Measurements from ENCODE around the gene DRAM2.
"Not testable (repeated sequence)": the region's sequence is repeated elsewhere in the genome, so short reads cannot be mapped to it uniquely, and the experiment has no call there.

The DRAM2 gene

GRCh38 chr1:111104981-111105380 lies 34.9 kb downstream of the DRAM2 start:
- no peak overlapping the region for H3K9ac ChIP-seq (ENCODE audit: low read depth, low read length)
- H3K27ac ChIP-seq (ENCODE audit: low read depth, low read length), result no peak overlapping the region
- H3K4me3 ChIP-seq (ENCODE audit: low read depth, low read length), result no peak overlapping the region
- H3K4me1 ChIP-seq (ENCODE audit: control insufficient read depth, insufficient read depth, low read length), result no peaks in the 10 kb centered on the region
- no peaks in the 10 kb centered on the region for H3K27me3 ChIP-seq (ENCODE audit: control insufficient read depth, insufficient read depth, low read length)
- peaks cover 14% of the 10 kb centered on the region for H3K9me3 ChIP-seq (ENCODE audit: control insufficient read depth, insufficient read depth, low read length)
- no peaks in the 10 kb centered on the region for H3K36me3 ChIP-seq (ENCODE audit: control insufficient read depth, insufficient read depth, low read length)

GRCh38 chr1:111101854-111102642 lies 37.8 kb downstream of the DRAM2 start:
- H3K4me1 ChIP-seq (ENCODE audit: control insufficient read depth, insufficient read depth, low read length), result no peaks in the 10 kb centered on the region
- H3K4me3 ChIP-seq (ENCODE audit: low read depth, low read length), result no peak overlapping the region
- no peak overlapping the region for H3K9ac ChIP-seq (ENCODE audit: low read depth, low read length)
- peaks cover 36% of the 10 kb centered on the region for H3K9me3 ChIP-seq (ENCODE audit: control insufficient read depth, insufficient read depth, low read length)
- H3K27me3 ChIP-seq (ENCODE audit: control insufficient read depth, insufficient read depth, low read length), result no peaks in the 10 kb centered on the region
- no peaks in the 10 kb centered on the region for H3K36me3 ChIP-seq (ENCODE audit: control insufficient read depth, insufficient read depth, low read length)
- H3K27ac ChIP-seq (ENCODE audit: low read depth, low read length), result no peak overlapping the region

- no peaks in the 10 kb centered on the region for H3K27me3 ChIP-seq (ENCODE audit: control insufficient read depth, insufficient read depth, low read length)
- no peak overlapping the region for H3K4me3 ChIP-seq (ENCODE audit: low read depth, low read length)
These were observed 40.6 kb downstream of the DRAM2 start for GRCh38 chr1:111099289-111099688.

GRCh38 chr1:111097356-111098099 lies 42.4 kb downstream of the DRAM2 start:
- Histone ChIP-seq H3K4me3 (ENCODE audit: low read depth, low read length) (no peak overlapping the region), H3K9ac (ENCODE audit: low read depth, low read length) (no peak overlapping the region), H3K9me3 (ENCODE audit: control insufficient read depth, insufficient read depth, low read length) (peaks cover 39% of the 10 kb centered on the region), H3K27ac (ENCODE audit: low read depth, low read length) (no peak overlapping the region), H3K27me3 (ENCODE audit: control insufficient read depth, insufficient read depth, low read length) (no peaks in the 10 kb centered on the region), H3K4me1 (ENCODE audit: control insufficient read depth, insufficient read depth, low read length) (no peaks in the 10 kb centered on the region), H3K36me3 (ENCODE audit: control insufficient read depth, insufficient read depth, low read length) (no peaks in the 10 kb centered on the region)

More at GRCh38 chr1:111099289-111099688, 40.6 kb downstream of the DRAM2 start:
- H3K36me3 ChIP-seq (ENCODE audit: control insufficient read depth, insufficient read depth, low read length), result no peaks in the 10 kb centered on the region
- H3K27ac ChIP-seq (ENCODE audit: low read depth, low read length), result no peak overlapping the region
- no peak overlapping the region for H3K9ac ChIP-seq (ENCODE audit: low read depth, low read length)
- no peaks in the 10 kb centered on the region for H3K4me1 ChIP-seq (ENCODE audit: control insufficient read depth, insufficient read depth, low read length)
- H3K9me3 ChIP-seq (ENCODE audit: control insufficient read depth, insufficient read depth, low read length), result peaks cover 42% of the 10 kb centered on the region

- H3K36me3 ChIP-seq (ENCODE audit: control insufficient read depth, insufficient read depth, low read length); H3K27me3 ChIP-seq (ENCODE audit: control insufficient read depth, insufficient read depth, low read length); H3K4me3 ChIP-seq (ENCODE audit: low read depth, low read length); H3K4me1 ChIP-seq (ENCODE audit: control insufficient read depth, insufficient read depth, low read length); H3K9ac ChIP-seq (ENCODE audit: low read depth, low read length); H3K27ac ChIP-seq (ENCODE audit: low read depth, low read length): not testable (repeated sequence)
- peaks cover 32% of the 10 kb centered on the region for H3K9me3 ChIP-seq (ENCODE audit: control insufficient read depth, insufficient read depth, low read length)
These were observed 44.5 kb downstream of the DRAM2 start for GRCh38 chr1:111095421-111095820.

GRCh38 chr1:111089638-111090037 lies 50.3 kb downstream of the DRAM2 start:
- H3K27ac ChIP-seq (ENCODE audit: low read depth, low read length), result no peak overlapping the region
- H3K9ac ChIP-seq (ENCODE audit: low read depth, low read length), result no peak overlapping the region
- peaks cover 22% of the 10 kb centered on the region for H3K9me3 ChIP-seq (ENCODE audit: control insufficient read depth, insufficient read depth, low read length)
- no peak overlapping the region for H3K4me3 ChIP-seq (ENCODE audit: low read depth, low read length)
- H3K36me3 ChIP-seq (ENCODE audit: control insufficient read depth, insufficient read depth, low read length), result no peaks in the 10 kb centered on the region
- H3K4me1 ChIP-seq (ENCODE audit: control insufficient read depth, insufficient read depth, low read length), result no peaks in the 10 kb centered on the region
- H3K27me3 ChIP-seq (ENCODE audit: control insufficient read depth, insufficient read depth, low read length), result no peaks in the 10 kb centered on the region

GRCh38 chr1:111085676-111086075 lies 54.2 kb downstream of the DRAM2 start:
- H3K9me3 ChIP-seq (ENCODE audit: control insufficient read depth, insufficient read depth, low read length), result peaks cover 32% of the 10 kb centered on the region
- no peaks in the 10 kb centered on the region for H3K36me3 ChIP-seq (ENCODE audit: control insufficient read depth, insufficient read depth, low read length)
- no peak overlapping the region for H3K4me3 ChIP-seq (ENCODE audit: low read depth, low read length)
- H3K27me3 ChIP-seq (ENCODE audit: control insufficient read depth, insufficient read depth, low read length), result no peaks in the 10 kb centered on the region
- H3K27ac ChIP-seq (ENCODE audit: low read depth, low read length), result no peak overlapping the region
- H3K4me1 ChIP-seq (ENCODE audit: control insufficient read depth, insufficient read depth, low read length), result no peaks in the 10 kb centered on the region
- no peak overlapping the region for H3K9ac ChIP-seq (ENCODE audit: low read depth, low read length)

- H3K27me3 ChIP-seq (ENCODE audit: control insufficient read depth, insufficient read depth, low read length), result no peaks in the 10 kb centered on the region
- peaks cover 28% of the 10 kb centered on the region for H3K9me3 ChIP-seq (ENCODE audit: control insufficient read depth, insufficient read depth, low read length)
- H3K4me3 ChIP-seq (ENCODE audit: low read depth, low read length), result no peak overlapping the region
- no peak overlapping the region for H3K9ac ChIP-seq (ENCODE audit: low read depth, low read length)
- H3K36me3 ChIP-seq (ENCODE audit: control insufficient read depth, insufficient read depth, low read length), result no peaks in the 10 kb centered on the region
- no peak overlapping the region for H3K27ac ChIP-seq (ENCODE audit: low read depth, low read length)
- H3K4me1 ChIP-seq (ENCODE audit: control insufficient read depth, insufficient read depth, low read length), result no peaks in the 10 kb centered on the region
These were observed 54.9 kb downstream of the DRAM2 start for GRCh38 chr1:111084999-111085398.

GRCh38 chr1:111082421-111083203 lies 57.3 kb downstream of the DRAM2 start:
- H3K36me3 ChIP-seq (ENCODE audit: control insufficient read depth, insufficient read depth, low read length), result no peaks in the 10 kb centered on the region
- H3K27me3 ChIP-seq (ENCODE audit: control insufficient read depth, insufficient read depth, low read length), result no peaks in the 10 kb centered on the region
- H3K9me3 ChIP-seq (ENCODE audit: control insufficient read depth, insufficient read depth, low read length), result peaks cover 24% of the 10 kb centered on the region
- no peak overlapping the region for H3K9ac ChIP-seq (ENCODE audit: low read depth, low read length)
- no peak overlapping the region for H3K27ac ChIP-seq (ENCODE audit: low read depth, low read length)
- H3K4me3 ChIP-seq (ENCODE audit: low read depth, low read length), result no peak overlapping the region
- H3K4me1 ChIP-seq (ENCODE audit: control insufficient read depth, insufficient read depth, low read length), result no peaks in the 10 kb centered on the region

GRCh38 chr1:111079329-111079728 lies 60.6 kb downstream of the DRAM2 start:
- H3K9ac ChIP-seq (ENCODE audit: low read depth, low read length); H3K27ac ChIP-seq (ENCODE audit: low read depth, low read length): not testable (repeated sequence)
- peaks cover 18% of the 10 kb centered on the region for H3K9me3 ChIP-seq (ENCODE audit: control insufficient read depth, insufficient read depth, low read length)

GRCh38 chr1:111077312-111077711 lies 62.6 kb downstream of the DRAM2 start:
- not testable (repeated sequence) for H3K36me3 ChIP-seq (ENCODE audit: control insufficient read depth, insufficient read depth, low read length); H3K27me3 ChIP-seq (ENCODE audit: control insufficient read depth, insufficient read depth, low read length); H3K4me1 ChIP-seq (ENCODE audit: control insufficient read depth, insufficient read depth, low read length); H3K27ac ChIP-seq (ENCODE audit: low read depth, low read length); H3K4me3 ChIP-seq (ENCODE audit: low read depth, low read length); H3K9ac ChIP-seq (ENCODE audit: low read depth, low read length)
- peaks cover 16% of the 10 kb centered on the region for H3K9me3 ChIP-seq (ENCODE audit: control insufficient read depth, insufficient read depth, low read length)

More at GRCh38 chr1:111079329-111079728, 60.6 kb downstream of the DRAM2 start:
- not testable (repeated sequence) for H3K4me3 ChIP-seq (ENCODE audit: low read depth, low read length); H3K4me1 ChIP-seq (ENCODE audit: control insufficient read depth, insufficient read depth, low read length); H3K36me3 ChIP-seq (ENCODE audit: control insufficient read depth, insufficient read depth, low read length); H3K27me3 ChIP-seq (ENCODE audit: control insufficient read depth, insufficient read depth, low read length)
